Amygdala (tissue), 56 donors: ENCODE results near the gene CDC42EP4.
"Not testable (repeated sequence)": the region's sequence is repeated elsewhere in the genome, so short reads cannot be mapped to it uniquely, and the experiment has no call there.

ENCODE experiments used
- DNase-seq, 56 donors: peaks; one replicate each; lab custom pipeline; 2025; lab: John Stamatoyannopoulos, UW

CDC42EP4 gene

DNA sequence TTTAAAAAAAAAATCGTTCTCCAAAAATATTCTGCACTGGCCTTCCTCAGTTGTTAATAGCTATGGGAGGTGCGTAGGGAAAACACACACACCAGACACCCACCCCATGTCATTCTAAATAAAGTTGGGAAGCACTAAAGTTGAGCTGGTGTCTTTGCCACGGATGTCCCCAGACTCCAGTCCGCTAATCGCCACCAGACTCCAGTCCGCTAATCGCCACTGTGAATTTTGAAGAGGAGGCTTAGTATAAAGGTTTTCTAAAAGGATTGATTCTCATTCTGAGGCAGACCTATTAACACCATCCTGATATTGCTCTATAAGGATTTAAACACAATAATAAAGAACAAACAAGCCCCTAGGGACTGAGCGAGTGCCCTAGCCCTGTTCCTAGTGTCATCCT, 27.4 kb downstream of the CDC42EP4 start:
- no peak for DNase-seq

DNA sequence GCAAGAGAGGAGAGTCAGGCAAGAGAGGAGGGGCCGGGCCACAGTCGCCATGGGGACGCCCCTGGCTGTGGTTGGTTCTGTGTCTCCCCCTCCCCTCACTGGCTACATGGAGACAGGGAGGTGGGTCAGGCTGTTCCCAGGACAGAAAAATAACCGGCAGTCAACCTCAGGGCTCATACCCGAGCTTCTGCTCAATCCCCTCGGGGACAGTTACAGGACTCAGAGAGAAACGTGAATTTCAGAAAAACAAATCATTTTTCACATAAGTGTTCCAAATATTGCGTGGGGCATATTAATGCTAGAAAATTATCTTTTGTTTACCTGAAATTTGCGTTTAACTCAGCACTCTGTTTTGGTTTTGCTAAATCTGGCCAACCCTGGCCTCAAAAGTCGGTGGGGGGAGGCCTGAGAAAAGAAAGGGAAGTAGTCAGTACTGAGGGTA, 27.9 kb downstream of the CDC42EP4 start:
- peak in 11 of 56 donors; percentile 8 to 48 (median 25) for DNase-seq

DNA sequence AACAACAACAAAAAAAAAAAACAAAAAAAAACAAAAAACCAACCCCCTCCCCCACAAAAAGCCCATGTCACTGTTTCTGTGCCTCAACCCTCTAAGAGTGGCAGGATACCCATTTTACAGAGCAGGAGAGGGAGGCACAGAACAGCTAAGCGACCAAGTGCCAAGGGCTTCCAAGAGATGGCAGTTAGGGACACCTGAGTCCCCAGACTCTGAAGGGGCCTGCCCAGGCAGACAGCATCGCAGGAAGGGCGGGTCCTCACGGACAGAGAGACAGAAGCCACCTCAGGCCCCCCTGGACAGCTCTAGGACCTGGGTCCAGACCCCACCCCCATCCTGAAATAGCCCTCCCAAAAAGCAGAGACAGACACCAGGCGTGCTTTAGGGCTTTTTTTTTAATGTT, 28.6 kb downstream of the CDC42EP4 start:
- no peak for DNase-seq

DNA sequence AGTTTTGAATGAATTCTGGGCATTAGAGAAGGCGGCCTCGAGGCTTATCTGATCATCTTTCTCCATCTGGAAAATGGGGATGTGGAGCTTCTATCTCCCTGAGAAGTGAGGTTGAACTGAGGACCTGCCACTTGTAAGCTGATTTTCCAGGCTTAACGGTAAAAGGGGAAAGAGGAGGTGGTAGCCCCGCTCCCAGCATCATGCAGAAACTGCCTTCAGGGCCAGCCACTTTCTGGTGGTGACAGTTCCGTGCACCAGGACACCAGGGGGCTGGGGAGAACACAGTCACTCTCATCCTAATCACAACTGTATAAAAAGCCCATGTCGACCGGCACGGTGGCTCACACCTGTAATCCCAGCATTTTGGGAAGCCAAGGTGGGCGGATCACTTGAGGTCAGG, 29.2 kb downstream of the CDC42EP4 start:
- no peak for DNase-seq

DNA sequence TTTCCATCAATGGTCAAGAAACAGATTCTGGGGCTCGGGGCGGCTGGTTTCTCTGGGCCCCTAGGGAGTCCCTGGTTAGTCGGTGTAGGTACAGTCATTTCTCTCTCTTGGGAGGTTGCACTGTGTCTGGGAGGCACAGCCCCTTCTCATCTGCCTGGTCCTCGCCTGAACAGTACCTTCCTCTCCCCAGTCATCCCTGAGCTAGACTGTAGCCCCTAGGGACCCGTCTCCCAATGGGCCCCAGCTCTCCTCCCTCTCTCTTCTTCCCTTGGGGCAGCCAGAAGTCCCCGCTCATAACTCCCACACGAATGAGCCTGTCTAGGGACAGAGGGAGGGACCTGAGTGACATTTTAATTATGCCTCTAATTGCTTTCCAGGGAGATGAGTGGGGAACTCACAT, 29.9 kb downstream of the CDC42EP4 start:
- no peak for DNase-seq

DNA sequence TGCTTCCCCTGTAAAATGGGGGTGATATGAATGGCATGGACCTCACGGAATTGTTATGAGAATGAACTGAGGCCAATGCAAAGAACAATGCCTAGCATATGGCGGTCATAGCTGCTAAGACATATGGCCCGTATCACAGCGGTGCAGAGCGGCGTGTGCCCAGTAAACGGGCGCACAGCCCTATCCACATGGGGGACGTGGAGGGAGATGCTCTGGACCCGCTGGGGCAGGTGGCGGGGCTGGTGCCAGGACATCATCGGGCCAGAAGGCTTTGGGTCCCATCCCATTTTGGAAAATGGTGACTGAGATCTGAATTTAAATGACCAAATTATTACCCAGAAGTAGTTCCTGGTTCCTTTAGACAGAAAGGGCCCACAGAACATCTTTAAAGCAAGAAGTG, 31.6 kb downstream of the CDC42EP4 start:
- DNase-seq: no peak

DNA sequence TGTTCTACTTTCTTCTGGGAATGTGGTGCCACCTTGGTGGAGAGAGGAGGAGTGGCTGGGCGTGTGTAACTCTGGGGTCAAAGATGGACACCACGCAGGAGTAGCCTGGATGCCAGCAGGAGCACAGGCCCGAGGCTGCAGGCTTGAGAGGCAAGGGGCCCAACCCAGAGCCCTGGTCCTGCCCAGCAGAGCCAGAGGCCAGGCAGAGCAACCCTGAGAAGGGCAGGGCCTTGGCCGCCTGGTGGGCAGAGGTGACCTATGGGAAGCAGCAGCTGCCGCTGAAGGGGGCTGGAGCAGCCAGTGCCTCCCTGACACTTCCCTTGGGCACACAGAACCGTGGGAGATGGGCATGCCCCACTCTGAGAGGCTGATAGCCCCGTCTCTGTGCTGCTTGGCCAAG, 32.1 kb downstream of the CDC42EP4 start:
- DNase-seq: no peak

- peak in 5 of 56 donors; percentile 16 to 38 (median 25) for DNase-seq
Observed at GRCh38 chr17:73278465-73279453, 33.0 kb downstream of the CDC42EP4 start.

DNA sequence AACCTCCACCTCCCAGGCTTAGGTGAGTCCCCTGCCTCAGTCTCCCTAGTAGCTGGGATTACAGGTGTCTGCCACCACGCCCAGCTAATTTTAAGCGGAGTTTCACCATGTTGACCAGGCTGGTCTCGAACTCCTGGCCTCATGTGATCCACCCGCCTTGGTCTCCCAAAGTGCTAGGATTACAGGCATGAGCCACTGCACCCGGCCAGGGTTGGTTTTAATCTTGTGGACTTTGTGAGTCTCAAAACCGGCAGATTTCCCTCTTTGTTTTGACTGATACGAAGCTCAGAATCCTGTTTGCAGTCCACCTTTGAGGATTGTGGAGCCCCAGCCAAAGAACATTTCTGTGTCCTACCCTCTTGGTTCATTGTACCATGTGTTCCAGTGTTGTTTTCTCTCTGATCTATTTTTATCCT, 33.7 kb downstream of the CDC42EP4 start:
- no peak for DNase-seq

- DNase-seq: no peak
Observed at GRCh38 chr17:73274490-73274889, 37.3 kb downstream of the CDC42EP4 start.

DNA sequence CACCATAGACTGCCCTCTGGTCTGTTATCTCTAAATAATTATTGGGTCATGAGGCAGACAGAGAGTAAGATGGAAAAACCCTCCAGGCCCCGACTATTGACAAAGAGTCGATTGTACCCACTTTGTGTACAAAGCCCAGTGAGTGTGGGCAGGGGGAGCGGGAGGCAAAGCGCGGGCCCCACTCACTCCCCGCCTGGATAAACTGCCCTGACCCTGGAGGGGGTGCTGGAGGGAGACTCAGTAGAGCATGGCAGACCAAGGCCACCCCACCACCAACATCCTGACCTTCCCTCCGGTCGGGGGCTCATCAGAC, 38.9 kb downstream of the CDC42EP4 start:
- DNase-seq: peak in 15 of 56 donors; percentile 12 to 56 (median 27)

GRCh38 chr17:73271072-73271471, 40.7 kb downstream of the CDC42EP4 start:
- no peak for DNase-seq

DNA sequence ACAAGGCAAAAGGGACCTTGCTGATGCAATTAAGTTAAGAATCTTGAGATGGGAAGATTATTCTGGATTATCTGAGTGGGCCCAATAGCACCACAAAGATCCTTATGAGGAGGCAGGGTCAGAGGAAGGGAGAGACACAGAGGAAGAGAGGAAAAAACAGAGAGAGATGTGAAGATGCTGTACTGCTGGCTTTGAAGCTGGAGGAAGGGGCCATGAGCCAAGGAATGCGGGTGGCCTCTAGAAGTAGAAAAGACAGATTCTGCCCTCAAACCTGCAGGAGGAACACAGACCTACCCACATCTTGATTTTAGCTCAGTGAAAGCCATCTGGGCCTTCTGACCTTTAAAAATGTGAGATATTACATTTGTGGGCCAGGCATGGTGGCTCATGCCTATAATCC, 42.0 kb downstream of the CDC42EP4 start:
- DNase-seq: no peak

DNA sequence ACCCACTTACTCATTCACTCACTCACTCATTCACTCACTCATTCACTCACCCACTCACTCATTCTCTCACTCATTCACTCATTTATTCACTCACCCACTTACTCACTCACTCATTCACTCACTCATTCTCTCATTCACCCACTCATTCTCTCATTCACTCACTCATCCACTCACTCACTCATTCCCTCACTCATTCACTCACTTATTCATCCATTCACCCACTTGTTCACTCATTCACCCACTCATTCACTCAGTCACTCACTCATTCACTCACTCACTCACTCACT, 42.5 kb downstream of the CDC42EP4 start:
- no peak for DNase-seq

GRCh38 chr17:73268582-73269328, 43.0 kb downstream of the CDC42EP4 start:
- DNase-seq: no peak

DNA sequence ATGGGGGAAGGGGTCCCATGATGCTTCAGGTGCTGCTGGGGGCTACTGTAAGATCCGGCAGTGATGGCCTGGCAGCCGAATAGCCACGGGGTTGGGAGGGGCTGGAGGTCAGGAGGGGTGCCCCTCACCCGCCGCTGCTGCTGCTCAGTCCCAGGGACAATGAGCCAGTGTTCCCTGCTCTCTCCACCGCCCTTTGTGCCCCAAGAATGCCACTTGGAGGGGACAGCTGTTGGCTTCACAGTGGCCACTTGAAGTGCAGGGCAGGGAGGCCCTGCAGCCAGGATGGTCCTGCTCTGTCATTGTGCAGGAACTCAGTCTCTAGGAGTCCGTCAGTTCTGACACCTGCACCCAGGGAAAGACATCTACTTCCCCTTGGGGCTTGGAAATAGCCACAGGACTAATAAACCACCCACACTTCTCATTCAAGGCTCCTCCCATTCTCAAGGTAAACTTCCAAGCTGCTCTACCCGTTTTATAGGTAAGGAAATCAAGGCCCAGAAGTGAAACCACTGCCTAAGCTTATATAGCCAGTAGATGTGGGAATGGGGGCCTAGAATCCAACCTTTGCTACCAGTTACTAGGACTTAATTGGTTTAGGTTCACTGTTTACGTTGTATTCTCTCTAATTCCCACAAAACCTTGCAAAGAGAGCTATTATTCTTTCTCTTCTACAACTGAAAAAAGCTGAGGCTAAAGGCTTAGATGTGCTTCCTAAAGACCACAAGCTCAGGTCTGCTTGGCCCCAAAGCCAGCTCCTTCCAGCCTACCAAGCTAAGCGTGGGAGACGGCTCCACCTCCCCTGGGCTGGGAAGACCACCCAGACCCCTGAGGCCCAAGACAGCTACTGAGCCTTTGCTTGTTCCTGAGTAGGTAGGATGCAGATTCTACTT, 43.9 kb downstream of the CDC42EP4 start:
- peak in 50 of 56 donors; percentile 14 to 89 (median 64) for DNase-seq

DNA sequence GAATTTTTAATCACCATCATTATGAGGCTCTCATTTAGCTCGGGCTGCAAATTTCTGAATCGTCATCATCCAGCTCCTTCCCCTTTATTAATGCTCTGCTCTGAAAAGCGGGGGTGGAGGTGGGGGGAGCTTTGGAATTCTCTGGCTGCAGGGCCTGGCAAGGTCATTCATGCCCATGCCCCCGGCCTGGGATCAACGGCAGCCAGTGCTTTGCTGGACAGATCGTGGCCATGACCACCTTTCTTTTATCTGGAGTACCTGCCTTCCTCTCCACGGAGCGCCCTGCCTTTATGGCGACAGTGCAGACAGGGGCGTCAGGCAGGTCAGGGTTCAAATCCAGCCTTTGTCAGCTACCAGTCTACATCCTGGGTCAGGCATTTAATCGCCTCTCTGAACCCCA, 45.0 kb downstream of the CDC42EP4 start:
- no peak for DNase-seq

GRCh38 chr17:73265646-73266640, 45.9 kb downstream of the CDC42EP4 start:
- DNase-seq: no peak

DNA sequence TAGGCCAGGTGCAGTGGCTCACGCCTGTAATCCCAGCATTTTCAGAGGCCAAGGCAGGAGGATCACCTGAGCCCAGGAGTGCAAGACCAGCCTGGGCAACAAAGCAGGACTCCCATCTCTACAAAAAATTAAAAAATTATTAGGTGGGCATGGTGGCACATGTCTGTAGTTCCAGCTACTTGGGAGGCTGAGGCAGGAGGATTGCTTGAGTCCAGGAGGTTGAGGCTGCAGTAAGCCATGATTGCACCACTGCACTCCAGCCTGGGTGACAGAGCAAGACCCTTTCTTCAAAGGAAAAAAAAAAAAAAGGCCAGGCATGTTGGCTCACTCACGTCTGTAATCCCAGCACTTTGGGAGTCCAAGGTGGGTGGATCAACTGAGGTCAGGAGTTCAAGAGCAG, 47.4 kb downstream of the CDC42EP4 start:
- DNase-seq: not testable (repeated sequence)
